ENCODE data around the gene SAMD1. TPM values are rescaled to one million over a fixed set of nuclear protein-coding genes. Genes with fewer than 3 reads are reported as not detected.

Gene SAMD1
- total and polyA plus RNA-seq, 9 of the 15 experiments (the other 6 are each of a cell fraction or from before 2014, with no cell fraction given): 2.9 to 96.0 (median 43.5) TPM

DNA sequence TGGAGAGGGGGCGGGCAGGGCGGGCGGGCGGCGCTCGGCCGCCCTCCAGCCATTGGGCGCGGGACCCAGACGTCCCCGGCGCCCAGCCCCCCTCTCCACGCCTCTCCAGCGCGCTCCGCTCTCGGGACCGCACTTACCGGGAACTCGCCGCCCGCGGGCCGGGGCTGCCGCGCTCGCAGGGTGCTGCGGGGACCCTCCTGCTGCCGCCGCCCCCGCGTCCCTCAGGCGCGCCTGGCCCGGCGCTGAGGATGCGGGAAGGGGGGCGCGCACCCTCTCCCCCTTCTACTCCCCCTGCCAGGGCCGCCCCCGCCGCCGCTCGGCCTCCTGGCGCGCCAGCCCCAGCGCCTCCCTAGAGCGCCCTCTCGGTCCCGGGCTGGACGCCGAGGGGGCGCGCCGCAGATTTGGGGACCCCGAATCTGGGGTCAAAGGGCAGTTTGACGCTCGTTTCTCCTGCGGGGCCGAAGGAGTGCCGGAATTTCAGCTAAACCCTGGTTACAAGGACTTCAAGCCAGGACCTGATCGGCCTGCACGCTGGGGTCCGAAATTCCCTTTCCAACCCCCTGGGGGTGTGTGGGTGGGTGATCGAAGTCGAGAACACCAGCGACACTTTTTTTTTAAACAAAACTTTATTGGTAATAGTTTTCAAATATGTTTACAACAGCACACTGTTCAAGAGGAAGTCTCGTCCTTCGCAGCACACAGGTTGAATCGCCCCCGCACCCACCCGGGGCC lies 696 bp upstream of the SAMD1 start:
- Histone ChIP-seq H3K9me3 (replicated peaks; ENCODE audit: control insufficient read depth, insufficient read depth, low read depth, low read length) (peaks cover 10% of the 10 kb centered on the region), H3K27me3 (ENCODE audit: control insufficient read depth in 2 of 2, insufficient read depth in 2 of 2, low read length in 2 of 2) (no peaks in the 10 kb centered on the region), H3K79me2 (ENCODE audit: control insufficient read depth, insufficient read depth, low read length) (peaks cover 11% of the 10 kb centered on the region), H3K4me1 (replicated peaks in 1 of 2; ENCODE audit: control insufficient read depth in 2 of 2, insufficient read depth in 2 of 2, low read length in 2 of 2) (peaks cover 7 to 29% of the 10 kb centered on the region in 2 experiments; a peak in 3 of 5 replicates), H3K36me3 (ENCODE audit: control insufficient read depth, insufficient read depth, low read length) (peaks cover 22% of the 10 kb centered on the region; the same call in 2 of the 3 replicates), H3K27ac (ENCODE audit: extremely low read depth, low read depth, low read length) (peak overlapping the region; percentile 97), H3K9me1 (ENCODE audit: control insufficient read depth, insufficient read depth, low read length) (no peaks in the 10 kb centered on the region), H3K4me2 (ENCODE audit: insufficient read depth, low read length) (peak overlapping the region; percentile 96), H3K9ac (ENCODE audit: insufficient read depth in 1 of 2, low read depth in 2 of 2, low read length in 2 of 2) (peak overlapping the region; percentile 87 to 93), H4K20me1 (replicated peaks; ENCODE audit: control insufficient read depth, insufficient read depth, low read length) (no peaks in the 10 kb centered on the region), H2AFZ (ENCODE audit: low read depth, low read length) (peak overlapping the region; percentile 90), H3K4me3 (peak overlapping the region; percentile 94)
- ChIA-PET CTCF (ENCODE audit: low intra/inter-chr PET ratio) (interaction anchor here (0.6 kb wide), 1 partner anchor 76 kb away, joined by 3 read pairs; no protein-coding TSS in a partner anchor), POLR2A (interaction anchor here (0.6 to 1.9 kb wide), 6 partner anchors 9 to 324 kb away, joined by 3 to 6 read pairs (median 4); partner anchors contain the start of gene IL27RA)
- in situ Hi-C loops (cut with MboI): no loop called here
- ATAC-seq (peak; percentile 81), DNase-seq (ENCODE audit: extremely low read depth in 1 of 4, low spot score in 3 of 4) (peak; percentile 61 to 92 (median 84)), FAIRE-seq (peak; percentile 90)
- intact Hi-C loops (cut with micrococcal nuclease): loop anchor here (2.0 kb wide), 1 partner anchor 46 kb away; the partner anchor contains the start of gene ASF1B
- WGBS (ENCODE audit: insufficient coverage, low coverage, missing lambda C conversion rate): under 1% methylated on average over 41 of the region's 72 CpGs
- BruUV-seq (replicated peaks): TSS peak; percentile 86
- TF ChIP-seq PHB (CRISPR knock-in tag; IDR thresholded peaks at IDR 0.05): no peak
- TF ChIP-seq HDAC6 (IDR thresholded peaks at IDR 0.05; ENCODE audit: low read depth, low read length): no peak
- no peak for TF ChIP-seq DDX20 (tag; IDR thresholded peaks at IDR 0.05; ENCODE audit: low read depth)
- TF ChIP-seq SRSF3 (IDR thresholded peaks at IDR 0.05; ENCODE audit: insufficient read depth, low read length): no peak
- TF ChIP-seq, protein P1, sequence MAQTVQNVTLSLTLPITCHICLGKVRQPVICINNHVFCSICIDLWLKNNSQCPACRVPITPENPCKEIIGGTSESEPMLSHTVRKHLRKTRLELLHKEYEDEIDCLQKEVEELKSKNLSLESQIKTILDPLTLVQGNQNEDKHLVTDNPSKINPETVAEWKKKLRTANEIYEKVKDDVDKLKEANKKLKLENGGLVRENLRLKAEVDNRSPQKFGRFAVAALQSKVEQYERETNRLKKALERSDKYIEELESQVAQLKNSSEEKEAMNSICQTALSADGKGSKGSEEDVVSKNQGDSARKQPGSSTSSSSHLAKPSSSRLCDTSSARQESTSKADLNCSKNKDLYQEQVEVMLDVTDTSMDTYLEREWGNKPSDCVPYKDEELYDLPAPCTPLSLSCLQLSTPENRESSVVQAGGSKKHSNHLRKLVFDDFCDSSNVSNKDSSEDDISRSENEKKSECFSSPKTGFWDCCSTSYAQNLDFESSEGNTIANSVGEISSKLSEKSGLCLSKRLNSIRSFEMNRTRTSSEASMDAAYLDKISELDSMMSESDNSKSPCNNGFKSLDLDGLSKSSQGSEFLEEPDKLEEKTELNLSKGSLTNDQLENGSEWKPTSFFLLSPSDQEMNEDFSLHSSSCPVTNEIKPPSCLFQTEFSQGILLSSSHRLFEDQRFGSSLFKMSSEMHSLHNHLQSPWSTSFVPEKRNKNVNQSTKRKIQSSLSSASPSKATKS (CRISPR knock-in tag; IDR thresholded peaks at IDR 0.05): no peak
- TF ChIP-seq PCBP1 (IDR thresholded peaks at IDR 0.05; ENCODE audit: low read depth, low read length, poor library complexity, severe bottlenecking): peak; percentile 82
- TF ChIP-seq ZNF280A (IDR thresholded peaks at IDR 0.05; ENCODE audit: low read depth, partially characterized antibody): no peak
- no peak for TF ChIP-seq NFE2L1 (tag; IDR thresholded peaks at IDR 0.05; ENCODE audit: borderline replicate concordance, low read depth)
- TF ChIP-seq HLTF (IDR thresholded peaks at IDR 0.05): no peak
- peak; percentile 52; the same call in 1 of the 2 replicates for TF ChIP-seq PHF21A (IDR thresholded peaks at IDR 0.05; ENCODE audit: borderline replicate concordance, low read depth)
- no peak for TF ChIP-seq ADNP (tag; IDR thresholded peaks at IDR 0.05)
- TF ChIP-seq, protein P2, sequence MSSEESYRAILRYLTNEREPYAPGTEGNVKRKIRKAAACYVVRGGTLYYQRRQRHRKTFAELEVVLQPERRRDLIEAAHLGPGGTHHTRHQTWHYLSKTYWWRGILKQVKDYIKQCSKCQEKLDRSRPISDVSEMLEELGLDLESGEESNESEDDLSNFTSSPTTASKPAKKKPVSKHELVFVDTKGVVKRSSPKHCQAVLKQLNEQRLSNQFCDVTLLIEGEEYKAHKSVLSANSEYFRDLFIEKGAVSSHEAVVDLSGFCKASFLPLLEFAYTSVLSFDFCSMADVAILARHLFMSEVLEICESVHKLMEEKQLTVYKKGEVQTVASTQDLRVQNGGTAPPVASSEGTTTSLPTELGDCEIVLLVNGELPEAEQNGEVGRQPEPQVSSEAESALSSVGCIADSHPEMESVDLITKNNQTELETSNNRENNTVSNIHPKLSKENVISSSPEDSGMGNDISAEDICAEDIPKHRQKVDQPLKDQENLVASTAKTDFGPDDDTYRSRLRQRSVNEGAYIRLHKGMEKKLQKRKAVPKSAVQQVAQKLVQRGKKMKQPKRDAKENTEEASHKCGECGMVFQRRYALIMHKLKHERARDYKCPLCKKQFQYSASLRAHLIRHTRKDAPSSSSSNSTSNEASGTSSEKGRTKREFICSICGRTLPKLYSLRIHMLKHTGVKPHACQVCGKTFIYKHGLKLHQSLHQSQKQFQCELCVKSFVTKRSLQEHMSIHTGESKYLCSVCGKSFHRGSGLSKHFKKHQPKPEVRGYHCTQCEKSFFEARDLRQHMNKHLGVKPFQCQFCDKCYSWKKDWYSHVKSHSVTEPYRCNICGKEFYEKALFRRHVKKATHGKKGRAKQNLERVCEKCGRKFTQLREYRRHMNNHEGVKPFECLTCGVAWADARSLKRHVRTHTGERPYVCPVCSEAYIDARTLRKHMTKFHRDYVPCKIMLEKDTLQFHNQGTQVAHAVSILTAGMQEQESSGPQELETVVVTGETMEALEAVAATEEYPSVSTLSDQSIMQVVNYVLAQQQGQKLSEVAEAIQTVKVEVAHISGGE (CRISPR knock-in tag; IDR thresholded peaks at IDR 0.05): peak in 1 of 3 experiments; percentile 36; a peak in 2 of 6 replicates
